Effector memory CD8-positive, alpha-beta T cell (primary cell): ENCODE results near the gene MIS18BP1.
A peak's percentile ranks its signal among the peaks of the same experiment; 100 is the strongest.
"Not testable (repeated sequence)": the region's sequence is repeated elsewhere in the genome, so short reads cannot be mapped to it uniquely, and the experiment has no call there.

Experiments used
- ATAC-seq: fragments of 150-1000 bp; cut with Tn5 transposase; replicated peaks from 2 replicates; pipeline ENCODE4 v1.10.0; 2021; ENCODE audit warnings: mild to moderate bottlenecking, moderate library complexity
- DNase-seq, 3 experiments: peaks; one replicate each; pipeline ENCODE4 v3.0.0; 2021
- H3K27ac Mint-ChIP-seq, 2 donors: one replicate each; pipeline ENCODE4 v1.8.0; 2022; ENCODE audit warnings: mild to moderate bottlenecking in 2 of 2, mixed read lengths in 2 of 2, moderate library complexity in 2 of 2
- H3K27me3 Mint-ChIP-seq, 2 donors: one replicate each; pipeline ENCODE4 v1.8.0; 2022; ENCODE audit warnings: mixed read lengths in 2 of 2
- H3K36me3 Mint-ChIP-seq: one replicate; pipeline ENCODE4 v1.8.0; 2022; ENCODE audit warnings: mild to moderate bottlenecking, moderate library complexity, mixed read lengths; ENCODE audit not compliant: insufficient read depth
- H3K4me1 Mint-ChIP-seq, 2 donors: one replicate each; pipeline ENCODE4 v1.8.0; 2022; ENCODE audit warnings: low read depth in 2 of 2, mixed read lengths in 2 of 2
- H3K4me3 Mint-ChIP-seq, 2 donors: one replicate each; pipeline ENCODE4 v1.8.0; 2022; ENCODE audit warnings: mild to moderate bottlenecking in 2 of 2, mixed read lengths in 2 of 2, moderate library complexity in 2 of 2
- H3K9me3 Mint-ChIP-seq, 2 donors: one replicate each; pipeline ENCODE4 v1.8.0; 2022; ENCODE audit warnings: mixed read lengths in 2 of 2
- total RNA-seq, 9 experiments: gene quantifications; one replicate each; lab custom pipeline; 2026; lab: John Stamatoyannopoulos, UW

Gene MIS18BP1
- total RNA-seq, result 46.5 to 80.7 (median 59.5) reads per million in 9 experiments

GRCh38 chr14:45253070-45253753, at the start of gene MIS18BP1:
Gene MIS18BP1, minus strand, starts transcription at chr14:45253202. Its CDS starts 5,916 bp downstream, at chr14:45247286.
- Mint-ChIP-seq H3K36me3 (peaks cover 10% of the 10 kb centered on the region), H3K4me1 (peaks cover 15 to 17% of the 10 kb centered on the region in 2 donors), H3K27ac (peak within 1 kb of the TSS; percentile 93 to 95), H3K4me3 (peak within 1 kb of the TSS; percentile 90 to 92), H3K9me3 (peaks cover 3 to 4% of the 10 kb centered on the region in 2 donors), H3K27me3 (no peaks in the 10 kb centered on the region)
- ATAC-seq (peak; percentile 86), DNase-seq (peak; percentile 92 to 93 (median 92))

GRCh38 chr14:45298423-45299117, 45.6 kb upstream of the MIS18BP1 start:
- H3K4me1 Mint-ChIP-seq, result no peaks in the 10 kb centered on the region
- no peak overlapping the region for H3K4me3 Mint-ChIP-seq
- DNase-seq, result no peak
- H3K36me3 Mint-ChIP-seq, result no peaks in the 10 kb centered on the region
- H3K27me3 Mint-ChIP-seq, result peaks cover 0 to 1% of the 10 kb centered on the region in 2 donors
- H3K27ac Mint-ChIP-seq, result no peak overlapping the region
- H3K9me3 Mint-ChIP-seq, result no peaks in the 10 kb centered on the region
- no peak for ATAC-seq

GRCh38 chr14:45294796-45295195, 41.8 kb upstream of the MIS18BP1 start:
- ATAC-seq, H3K4me3 Mint-ChIP-seq, H3K27ac Mint-ChIP-seq, H3K4me1 Mint-ChIP-seq, H3K36me3 Mint-ChIP-seq, DNase-seq, H3K9me3 Mint-ChIP-seq: not testable (repeated sequence)
- H3K27me3 Mint-ChIP-seq, result peaks cover 7 to 13% of the 10 kb centered on the region in 2 donors

- DNase-seq, result no peak
- H3K4me1 Mint-ChIP-seq, result peaks cover 0 to 3% of the 10 kb centered on the region in 2 donors
- H3K9me3 Mint-ChIP-seq, result no peaks in the 10 kb centered on the region
- no peaks in the 10 kb centered on the region for H3K36me3 Mint-ChIP-seq
- H3K27me3 Mint-ChIP-seq, result peaks cover 23 to 27% of the 10 kb centered on the region in 2 donors
- ATAC-seq, result no peak
- no peak overlapping the region for H3K4me3 Mint-ChIP-seq
- no peak overlapping the region for H3K27ac Mint-ChIP-seq
These were observed 37.5 kb upstream of the MIS18BP1 start for GRCh38 chr14:45290547-45290946.

- Mint-ChIP-seq H3K9me3 (no peaks in the 10 kb centered on the region), H3K27ac (no peak overlapping the region), H3K4me1 (peaks cover 0 to 3% of the 10 kb centered on the region in 2 donors), H3K27me3 (peaks cover 32 to 34% of the 10 kb centered on the region in 2 donors), H3K4me3 (no peak overlapping the region), H3K36me3 (no peaks in the 10 kb centered on the region)
- no peak for DNase-seq
- ATAC-seq, result no peak
These were observed 34.6 kb upstream of the MIS18BP1 start for GRCh38 chr14:45287610-45288009.

GRCh38 chr14:45284802-45285201, 31.8 kb upstream of the MIS18BP1 start:
- H3K4me1 Mint-ChIP-seq, result no peaks in the 10 kb centered on the region
- H3K27ac Mint-ChIP-seq, result no peak overlapping the region
- H3K9me3 Mint-ChIP-seq, result peaks cover 6 to 13% of the 10 kb centered on the region in 2 donors
- peaks cover 21 to 25% of the 10 kb centered on the region in 2 donors for H3K27me3 Mint-ChIP-seq
- H3K36me3 Mint-ChIP-seq, result no peaks in the 10 kb centered on the region
- H3K4me3 Mint-ChIP-seq, result no peak overlapping the region
- no peak for ATAC-seq
- no peak for DNase-seq

- H3K36me3 Mint-ChIP-seq, H3K4me3 Mint-ChIP-seq, H3K27ac Mint-ChIP-seq, H3K4me1 Mint-ChIP-seq, ATAC-seq, DNase-seq: not testable (repeated sequence)
- peaks cover 6 to 13% of the 10 kb centered on the region in 2 donors for H3K9me3 Mint-ChIP-seq
- peaks cover 20 to 25% of the 10 kb centered on the region in 2 donors for H3K27me3 Mint-ChIP-seq
These were observed 28.9 kb upstream of the MIS18BP1 start for GRCh38 chr14:45281731-45282400.

GRCh38 chr14:45271858-45272537, 19.0 kb upstream of the MIS18BP1 start:
- no peaks in the 10 kb centered on the region for H3K27me3 Mint-ChIP-seq
- H3K9me3 Mint-ChIP-seq, result no peaks in the 10 kb centered on the region
- H3K36me3 Mint-ChIP-seq, result peaks cover 3% of the 10 kb centered on the region

GRCh38 chr14:45270031-45270430, 17.0 kb upstream of the MIS18BP1 start:
- Mint-ChIP-seq H3K36me3 (peaks cover 7% of the 10 kb centered on the region), H3K27ac (no peak overlapping the region), H3K27me3 (peaks cover 0 to 5% of the 10 kb centered on the region in 2 donors), H3K9me3 (no peaks in the 10 kb centered on the region), H3K4me3 (no peak overlapping the region), H3K4me1 (no peaks in the 10 kb centered on the region)
- DNase-seq (no peak), ATAC-seq (no peak)

More at GRCh38 chr14:45271858-45272537, 19.0 kb upstream of the MIS18BP1 start:
- Mint-ChIP-seq H3K27ac (no peak overlapping the region), H3K4me3 (no peak overlapping the region), H3K4me1 (no peaks in the 10 kb centered on the region)
- ATAC-seq, result no peak
- no peak for DNase-seq

GRCh38 chr14:45267071-45267470, 14.1 kb upstream of the MIS18BP1 start:
- Mint-ChIP-seq H3K4me1 (no peaks in the 10 kb centered on the region), H3K9me3 (no peaks in the 10 kb centered on the region), H3K36me3 (peaks cover 7% of the 10 kb centered on the region), H3K27me3 (peaks cover 0 to 13% of the 10 kb centered on the region in 2 donors), H3K4me3 (no peak overlapping the region), H3K27ac (no peak overlapping the region)
- ATAC-seq (no peak), DNase-seq (no peak)

GRCh38 chr14:45262637-45263036, 9.6 kb upstream of the MIS18BP1 start:
- Mint-ChIP-seq H3K4me3 (no peak overlapping the region), H3K27me3 (peaks cover 0 to 13% of the 10 kb centered on the region in 2 donors), H3K36me3 (peaks cover 4% of the 10 kb centered on the region), H3K4me1 (no peaks in the 10 kb centered on the region), H3K27ac (no peak overlapping the region), H3K9me3 (peaks cover 6 to 15% of the 10 kb centered on the region in 2 donors)
- ATAC-seq (no peak), DNase-seq (no peak)

- DNase-seq, result no peak
- Mint-ChIP-seq H3K4me1 (no peaks in the 10 kb centered on the region), H3K9me3 (peaks cover 9 to 15% of the 10 kb centered on the region in 2 donors), H3K27ac (no peak overlapping the region), H3K4me3 (no peak overlapping the region), H3K27me3 (peaks cover 0 to 13% of the 10 kb centered on the region in 2 donors), H3K36me3 (no peaks in the 10 kb centered on the region)
- ATAC-seq, result no peak
These were observed 8.2 kb upstream of the MIS18BP1 start for GRCh38 chr14:45261209-45261608.

GRCh38 chr14:45258805-45259204, 5.8 kb upstream of the MIS18BP1 start:
- DNase-seq (no peak), ATAC-seq (no peak)
- Mint-ChIP-seq H3K36me3 (no peaks in the 10 kb centered on the region), H3K4me3 (no peak overlapping the region), H3K27ac (no peak overlapping the region), H3K4me1 (no peaks in the 10 kb centered on the region), H3K27me3 (peaks cover 0 to 9% of the 10 kb centered on the region in 2 donors), H3K9me3 (peaks cover 9 to 15% of the 10 kb centered on the region in 2 donors)
